ENCODE measurements around the gene RAD52. TPM values are rescaled to one million over a fixed set of nuclear protein-coding genes. Genes with fewer than 3 reads are reported as not detected.

Gene RAD52
- 6.9 TPM for total RNA-seq
- long read RNA-seq, partial matches to known transcripts: 3 of 12 reads
- long read RNA-seq, other reads (novel, unspliced or antisense): 6 of 12 reads

- peak; percentile 99 for DNase-seq (ENCODE audit: low spot score)
These were observed at the start of gene RAD52 for GRCh38 chr12:949453-950191. RAD52 (minus strand) TSS chr12:949694; CDS start chr12:933058, 16,636 bp downstream.

- DNase-seq (ENCODE audit: low spot score): no peak
These were observed 48.8 kb upstream of the RAD52 start for GRCh38 chr12:998020-998874.

- no peak for DNase-seq (ENCODE audit: low spot score)
These were observed 48.0 kb upstream of the RAD52 start for GRCh38 chr12:997505-997904.

- no peak for DNase-seq (ENCODE audit: low spot score)
These were observed 47.4 kb upstream of the RAD52 start for GRCh38 chr12:996881-997280.

GRCh38 chr12:992647-993046, 43.2 kb upstream of the RAD52 start:
- DNase-seq (ENCODE audit: low spot score): no peak

GRCh38 chr12:991350-992333, 42.1 kb upstream of the RAD52 start:
- no peak for DNase-seq (ENCODE audit: low spot score)

- peak; percentile 95 for DNase-seq (ENCODE audit: low spot score)
These were observed 41.3 kb upstream of the RAD52 start, which contains the start of gene ERC1 for GRCh38 chr12:990661-991349. ERC1 (plus strand) TSS chr12:991223; CDS start chr12:1027904, 36,681 bp downstream.

- DNase-seq (ENCODE audit: low spot score): peak; percentile 91
These were observed 40.5 kb upstream of the RAD52 start for GRCh38 chr12:989751-990660.

GRCh38 chr12:989051-989450, 39.6 kb upstream of the RAD52 start:
- no peak for DNase-seq (ENCODE audit: low spot score)

GRCh38 chr12:988646-989045, 39.2 kb upstream of the RAD52 start:
- DNase-seq (ENCODE audit: low spot score): no peak

- DNase-seq (ENCODE audit: low spot score): no peak
These were observed 32.5 kb upstream of the RAD52 start for GRCh38 chr12:981961-982360.

GRCh38 chr12:981176-981828, 31.8 kb upstream of the RAD52 start:
- no peak for DNase-seq (ENCODE audit: low spot score)

- no peak for DNase-seq (ENCODE audit: low spot score)
These were observed 29.9 kb upstream of the RAD52 start for GRCh38 chr12:979349-979748.

- DNase-seq (ENCODE audit: low spot score): no peak
These were observed 27.7 kb upstream of the RAD52 start for GRCh38 chr12:977156-977555.

GRCh38 chr12:976644-977043, 27.1 kb upstream of the RAD52 start:
- DNase-seq (ENCODE audit: low spot score): no peak

- no peak for DNase-seq (ENCODE audit: low spot score)
These were observed 24.9 kb upstream of the RAD52 start for GRCh38 chr12:974271-974862.

- DNase-seq (ENCODE audit: low spot score): no peak
These were observed 22.5 kb upstream of the RAD52 start for GRCh38 chr12:971991-972390.

- DNase-seq (ENCODE audit: low spot score): no peak
These were observed 20.3 kb upstream of the RAD52 start for GRCh38 chr12:969821-970220.
